HEK293T (cell line): ENCODE results near the gene TUT1.

Source experiments
- CTCF ChIA-PET: fragments of 350-600 bp; formaldehyde crosslinking; extraction: SDS; loops from one replicate; lab custom pipeline; 2021; ENCODE audit warnings: antibody characterized with exemption, inconsistent platforms; lab: Yijun Ruan, JAX
- POLR2A ChIA-PET: fragments of 350-600 bp; formaldehyde crosslinking; extraction: SDS; loops from one replicate; lab custom pipeline; 2020; ENCODE audit warnings: antibody characterized with exemption, inconsistent platforms; lab: Yijun Ruan, JAX
- DNase-seq: peaks from one replicate; pipeline ENCODE4 v3.0.0; 2012; ENCODE audit warnings: mixed read lengths; ENCODE audit errors: extremely low spot score
- ARNT ChIP-seq: fragments of 450-650 bp; IDR thresholded peaks from 2 replicates; pipeline ENCODE4 v1.6.1; 2017; ENCODE audit warnings: mild to moderate bottlenecking
- BHLHE40 ChIP-seq: fragments of 450-650 bp; IDR thresholded peaks from 2 replicates; pipeline ENCODE4 v1.6.1; 2016; ENCODE audit warnings: mild to moderate bottlenecking, moderate library complexity, borderline replicate concordance
- CTBP1 ChIP-seq: fragments of 450-650 bp; IDR thresholded peaks from 2 replicates; pipeline ENCODE4 v1.6.1; 2016; ENCODE audit warnings: borderline replicate concordance
- ELF4 ChIP-seq: fragments of 450-650 bp; IDR thresholded peaks from 2 replicates; pipeline ENCODE4 v1.6.1; 2017; ENCODE audit warnings: antibody characterized with exemption
- FOXA1 ChIP-seq: fragments of 450-650 bp; IDR thresholded peaks from 2 replicates; pipeline ENCODE4 v1.6.1; 2016; ENCODE audit warnings: mild to moderate bottlenecking
- FOXK2 ChIP-seq: fragments of 450-650 bp; IDR thresholded peaks from 2 replicates; pipeline ENCODE4 v1.6.1; 2016; ENCODE audit warnings: mild to moderate bottlenecking
- FOXM1 ChIP-seq: fragments of 450-650 bp; IDR thresholded peaks from 2 replicates; pipeline ENCODE4 v1.6.1; 2017; ENCODE audit warnings: mild to moderate bottlenecking, borderline replicate concordance
- HDGF ChIP-seq: fragments of 450-650 bp; IDR thresholded peaks from 2 replicates; pipeline ENCODE4 v1.6.1; 2017; ENCODE audit warnings: antibody characterized with exemption, borderline replicate concordance
- L3MBTL2 ChIP-seq: fragments of 450-650 bp; conservative IDR thresholded peaks from 2 replicates; pipeline ENCODE4 v1.6.1; 2016; ENCODE audit warnings: mild to moderate bottlenecking
- LEF1 ChIP-seq: fragments of 450-650 bp; IDR thresholded peaks from 2 replicates; pipeline ENCODE4 v1.6.1; 2017; ENCODE audit warnings: mild to moderate bottlenecking, borderline replicate concordance
- NFRKB ChIP-seq: fragments of 450-650 bp; IDR thresholded peaks from 2 replicates; pipeline ENCODE4 v1.6.1; 2016; ENCODE audit warnings: mild to moderate bottlenecking, moderate library complexity
- PKNOX1 ChIP-seq: fragments of 450-650 bp; IDR thresholded peaks from 2 replicates; pipeline ENCODE4 v1.6.1; 2016
- SP1 ChIP-seq: fragments of 450-650 bp; IDR thresholded peaks from 2 replicates; pipeline ENCODE4 v1.6.1; 2017
- SUZ12 ChIP-seq: fragments of 450-650 bp; IDR thresholded peaks from 2 replicates; pipeline ENCODE4 v1.6.1; 2016; ENCODE audit warnings: mild to moderate bottlenecking
- TARDBP ChIP-seq: fragments of 450-650 bp; IDR thresholded peaks from 2 replicates; pipeline ENCODE4 v1.6.1; 2016
- ZNF384 ChIP-seq: fragments of 450-650 bp; IDR thresholded peaks from 2 replicates; pipeline ENCODE4 v1.6.1; 2016

Gene TUT1

GRCh38 chr11:62547691-62548281, 43.5 kb downstream of the TUT1 start:
- ChIA-PET CTCF (interaction anchor here (1.1 kb wide), 1 partner anchor 155 kb away, joined by 3 read pairs; no protein-coding TSS in a partner anchor), POLR2A (interaction anchor here (1.0 to 1.1 kb wide), 2 partner anchors 8 to 9 kb away, joined by 3 to 7 read pairs; no protein-coding TSS in a partner anchor)
- no peak for TF ChIP-seq PKNOX1
- TF ChIP-seq SUZ12 = no peak
- no peak for TF ChIP-seq LEF1
- no peak for TF ChIP-seq FOXA1
- TF ChIP-seq NFRKB = no peak
- TF ChIP-seq HDGF = no peak
- TF ChIP-seq FOXK2 = no peak
- no peak for TF ChIP-seq L3MBTL2
- TF ChIP-seq ZNF384 = no peak
- no peak for TF ChIP-seq ELF4
- TF ChIP-seq FOXM1 = no peak
- TF ChIP-seq BHLHE40 = no peak
- no peak for TF ChIP-seq ARNT
- TF ChIP-seq CTBP1 = no peak
- no peak for DNase-seq

- ChIA-PET POLR2A (interaction anchor here (0.9 to 1.1 kb wide), 5 partner anchors 8 to 45 kb away, joined by 3 to 7 read pairs (median 5); partner anchors contain the start of genes EEF1G and TUT1), CTCF (interaction anchor here (0.7 to 1.1 kb wide), 3 partner anchors 13 to 154 kb away, joined by 3 read pairs; no protein-coding TSS in a partner anchor)
- no peak for TF ChIP-seq FOXA1
- TF ChIP-seq L3MBTL2 = no peak
- no peak for TF ChIP-seq PKNOX1
- no peak for TF ChIP-seq ZNF384
- no peak for TF ChIP-seq SP1
- TF ChIP-seq BHLHE40 = no peak
- TF ChIP-seq CTBP1 = no peak
- TF ChIP-seq ELF4 = no peak
- no peak for DNase-seq
These were observed 44.2 kb downstream of the TUT1 start for GRCh38 chr11:62546929-62547625.

- DNase-seq = peak; percentile 65
- CTCF ChIA-PET = interaction anchor here (0.7 to 1.1 kb wide), 3 partner anchors 14 to 153 kb away, joined by 3 read pairs; no protein-coding TSS in a partner anchor
- TF ChIP-seq CTBP1 (no peak), ELF4 (no peak), BHLHE40 (no peak), PKNOX1 (no peak), SUZ12 (no peak), FOXA1 (no peak), LEF1 (no peak), TARDBP (no peak), L3MBTL2 (no peak), FOXM1 (no peak), ARNT (no peak), FOXK2 (no peak), SP1 (no peak), NFRKB (no peak), HDGF (no peak), ZNF384 (no peak)
- POLR2A ChIA-PET = interaction anchor here (0.9 to 1.1 kb wide), 5 partner anchors 9 to 45 kb away, joined by 3 to 7 read pairs (median 5); partner anchors contain the start of genes EEF1G and TUT1
These were observed 44.9 kb downstream of the TUT1 start, which contains the start of gene AHNAK for GRCh38 chr11:62546244-62546928. Gene AHNAK, minus strand, starts transcription at chr11:62546806. Its CDS starts 10,708 bp downstream, at chr11:62536098.

- DNase-seq = peak; percentile 74
- ChIA-PET POLR2A (interaction anchor here (0.8 to 4.0 kb wide), 8 partner anchors 12 to 208 kb away, joined by 3 to 21 read pairs (median 5); partner anchors contain the start of genes EEF1G, MTA2, TUT1 and ZBTB3), CTCF (interaction anchor here (0.6 to 4.1 kb wide), 5 partner anchors 10 to 483 kb away, joined by 3 to 54 read pairs (median 4); no protein-coding TSS in a partner anchor)
- TF ChIP-seq ZNF384 (no peak), NFRKB (no peak), FOXK2 (no peak), SP1 (no peak), CTBP1 (no peak), LEF1 (no peak), BHLHE40 (no peak), SUZ12 (no peak), HDGF (no peak), FOXA1 (no peak), PKNOX1 (no peak), ELF4 (no peak), TARDBP (no peak), FOXM1 (no peak), ARNT (no peak), L3MBTL2 (no peak; the same call in 1 of the 2 replicates)
These were observed 45.7 kb downstream of the TUT1 start for GRCh38 chr11:62545437-62546243.
